K562 (cell line): ENCODE results near the gene ARPC4. TPM values are rescaled to one million over a fixed set of nuclear protein-coding genes. Genes with fewer than 3 reads are reported as not detected.
A peak's percentile ranks its signal among the peaks of the same experiment; 100 is the strongest.

Experiments
- CBX3 ChIP-seq, 2 experiments: IDR thresholded peaks; 1 replicate in 1 of 2; 2 replicates in 1 of 2; pipeline ENCODE4 v1.6.1; 2012; ENCODE audit warnings: inconsistent platforms in 2 of 2, low read length in 2 of 2, borderline replicate concordance in 1 of 2, control low read depth in 1 of 2
- CHD4 ChIP-seq: fragments of 200-600 bp; sonication (generic); IDR thresholded peaks from 3 replicates; pipeline ENCODE4 v1.6.1; 2012; ENCODE audit warnings: low read depth, mild to moderate bottlenecking, mixed read lengths, low read length, inconsistent platforms; ENCODE audit not compliant: insufficient read depth, insufficient replicate concordance, poor library complexity, severe bottlenecking
- DMBX1 ChIP-seq: fragments of 250-450 bp; sonication (Bioruptor Pico); IDR thresholded peaks from 2 replicates; pipeline ENCODE4 v1.8.0; 2022; ENCODE audit warnings: inconsistent platforms, mild to moderate bottlenecking, moderate library complexity, borderline replicate concordance
- E2F5 ChIP-seq: sonication (generic); formaldehyde crosslinking; IDR thresholded peaks from 2 replicates; pipeline ENCODE4 v1.8.0; 2022; ENCODE audit warnings: mild to moderate bottlenecking, missing genetic modification reagents
- HES1 ChIP-seq: fragments of 450-650 bp; IDR thresholded peaks from 2 replicates; pipeline ENCODE4 v1.6.1; 2016; ENCODE audit warnings: low read depth, mild to moderate bottlenecking, moderate library complexity
- HSF4 ChIP-seq: fragments of 250-450 bp; sonication (Bioruptor Pico); IDR thresholded peaks from 2 replicates; pipeline ENCODE4 v2.1.2; 2022; ENCODE audit warnings: mild to moderate bottlenecking, moderate library complexity, borderline replicate concordance
- MAX ChIP-seq: sonication (generic); formaldehyde crosslinking; IDR thresholded peaks from 2 replicates; pipeline ENCODE4 v1.9.0; 2022; ENCODE audit warnings: mild to moderate bottlenecking, missing genetic modification reagents
- PHF20 ChIP-seq: fragments of 450-650 bp; IDR thresholded peaks from 2 replicates; pipeline ENCODE4 v1.6.1; 2018; ENCODE audit not compliant: partially characterized antibody
- RCOR1 ChIP-seq, 2 experiments: IDR thresholded peaks; 2 replicates each; pipeline ENCODE4 v1.6.1; 2012; ENCODE audit warnings: low read depth in 2 of 2, low read length in 2 of 2, borderline replicate concordance in 1 of 2, improper control_type of control experiment in 1 of 2
- SMAD3 ChIP-seq: fragments of 450-650 bp; formaldehyde crosslinking; conservative IDR thresholded peaks from 2 replicates; pipeline ENCODE4 v1.4.0; 2020; ENCODE audit warnings: mild to moderate bottlenecking
- TFAM ChIP-seq: fragments of 250-450 bp; sonication (Bioruptor Pico); conservative IDR thresholded peaks from 2 replicates; pipeline ENCODE4 v1.5.0; 2021; ENCODE audit warnings: mild to moderate bottlenecking, moderate library complexity
- TSC22D4 ChIP-seq: fragments of 450-650 bp; IDR thresholded peaks from 2 replicates; pipeline ENCODE4 v1.6.1; 2016; ENCODE audit warnings: missing genetic modification characterization, missing biosample characterization, control low read depth
- ZNF639 ChIP-seq, 2 experiments: fragments of 200-800 bp in 1 of 2; sonication (Bioruptor generic) in 1 of 2; sonication (generic) in 1 of 2; formaldehyde crosslinking in 1 of 2; IDR thresholded peaks in 1 of 2; conservative IDR thresholded peaks in 1 of 2; 2 replicates each; pipeline versions ENCODE4 v1.5.0 to v1.6.1; 2016 to 2020; ENCODE audit warnings: missing compliant biosample characterization in 1 of 2, missing genetic modification characterization in 1 of 2, missing genetic modification reagents in 1 of 2
- ZNF764 ChIP-seq: fragments of 250-450 bp; sonication (Bioruptor Pico); IDR thresholded peaks from 2 replicates; pipeline ENCODE4 v1.4.0; 2020; ENCODE audit warnings: low read depth, mild to moderate bottlenecking, moderate library complexity
- polyA plus RNA-seq, 8 experiments: library from polyadenylated mRNA; depleted of rRNA in 4 of 8; stranded (reverse) in 5 of 8; unstranded in 3 of 8; fragments of >200 nt; fragmentation: Nextera tagmentation in 2 of 8; fragmentation: Illumina TruSeq in 1 of 8; extraction: Ambion mirVana in 2 of 8; extraction: Trizol in 1 of 8; gene quantifications; 2 replicates each; pipeline versions ENCODE4 v1.2.1 to v1.2.3, GENCODE V29; 2011 to 2014; ENCODE audit warnings: inconsistent platforms in 1 of 8, missing spikeins in 1 of 8
- total RNA-seq, 7 experiments: library from RNA; depleted of rRNA in 6 of 7; stranded (reverse); fragments of >200 nt in 6 of 7; fragmentation: Illumina TruSeq in 2 of 7; extraction: Trizol in 2 of 7; gene quantifications; 2 replicates each; pipeline versions ENCODE4 v1.2.1 to v1.2.3, GENCODE V29; 2011 to 2021; ENCODE audit warnings: low replicate concordance in 1 of 7

Gene ARPC4
- total and polyA plus RNA-seq, 9 of the 15 experiments (the other 6 are each of a cell fraction or from before 2014, with no cell fraction given) = 20.1 to 153 (median 119) TPM

GRCh38 chr3:9828801-9829755 lies 36.2 kb downstream of the ARPC4 start (continued):
- TF ChIP-seq MAX (CRISPR knock-in tag) (peak; percentile 32; the same call in 1 of the 2 replicates), ZNF639 (CRISPR knock-in tag; conservative IDR thresholded peaks at IDR 0.05 in 1 of 2, IDR thresholded peaks at IDR 0.05 in 1 of 2) (no peak), TFAM (CRISPR knock-in tag) (no peak), SMAD3 (no peak), CBX3 (IDR thresholded peaks at IDR 0.05; ENCODE audit: borderline replicate concordance in 1 of 2, low read length in 2 of 2) (0 out of 3 replicates have a peak, but pooled peaks of 1 of the 2 experiments have one; percentile 16), HSF4 (CRISPR knock-in tag) (no peak), RCOR1 (IDR thresholded peaks at IDR 0.05; ENCODE audit: borderline replicate concordance in 1 of 2, low read depth in 2 of 2, low read length in 2 of 2) (peak in 1 of 2 experiments; percentile 45; a peak in 1 of 4 replicates), DMBX1 (CRISPR knock-in tag) (no peak), PHF20 (no peak), TSC22D4 (tag) (no peak), E2F5 (CRISPR knock-in tag) (no peak), HES1 (no peak), ZNF764 (CRISPR knock-in tag) (no peak), CHD4 (peak; percentile 75)
